COLO829 (cell line): ENCODE measurements around the gene NDUFV1.
A peak's percentile ranks its signal among the peaks of the same experiment; 100 is the strongest.

Experiments
- DNase-seq: peaks from one replicate; pipeline ENCODE4 v3.0.0; 2012; ENCODE audit warnings: low spot score

The NDUFV1 gene

GRCh38 chr11:67606492-67607295 is at the start of gene NDUFV1:
Gene NDUFV1, plus strand, starts transcription at chr11:67606936. Its CDS starts 69 bp downstream, at chr11:67607005.
- peak; percentile 68 for DNase-seq

- no peak for DNase-seq
These were observed 48.5 kb upstream of the NDUFV1 start for GRCh38 chr11:67558084-67558772.

- no peak for DNase-seq
These were observed 44.6 kb upstream of the NDUFV1 start for GRCh38 chr11:67561971-67562619.

GRCh38 chr11:67562963-67563704 is 43.6 kb upstream of the NDUFV1 start:
- DNase-seq = no peak

- peak; percentile 32 for DNase-seq
These were observed 43.0 kb upstream of the NDUFV1 start for GRCh38 chr11:67563705-67564114.

GRCh38 chr11:67564230-67564629 is 42.5 kb upstream of the NDUFV1 start:
- no peak for DNase-seq

- no peak for DNase-seq
These were observed 35.3 kb upstream of the NDUFV1 start for GRCh38 chr11:67571443-67571842.

- DNase-seq = no peak
These were observed 34.4 kb upstream of the NDUFV1 start for GRCh38 chr11:67572305-67572704.

GRCh38 chr11:67572747-67573419 is 33.9 kb upstream of the NDUFV1 start:
- no peak for DNase-seq

GRCh38 chr11:67574938-67575337 is 31.8 kb upstream of the NDUFV1 start:
- no peak for DNase-seq

GRCh38 chr11:67576735-67577475 is 29.8 kb upstream of the NDUFV1 start:
- DNase-seq = no peak

GRCh38 chr11:67577951-67578350 is 28.8 kb upstream of the NDUFV1 start:
- DNase-seq = no peak

GRCh38 chr11:67581469-67581868 is 25.3 kb upstream of the NDUFV1 start:
- no peak for DNase-seq

GRCh38 chr11:67582011-67582410 is 24.7 kb upstream of the NDUFV1 start:
- DNase-seq = no peak

GRCh38 chr11:67583247-67584204 is 23.2 kb upstream of the NDUFV1 start, which contains the start of gene GSTP1:
Gene GSTP1, plus strand, starts transcription at chr11:67583812. Its CDS starts 32 bp downstream, at chr11:67583844.
- peak; percentile 67 for DNase-seq

GRCh38 chr11:67584205-67584880 is 22.4 kb upstream of the NDUFV1 start:
- no peak for DNase-seq

GRCh38 chr11:67584881-67585873 is 21.6 kb upstream of the NDUFV1 start:
- no peak for DNase-seq

- DNase-seq = no peak
These were observed 20.8 kb upstream of the NDUFV1 start for GRCh38 chr11:67585911-67586310.
